Heart right ventricle (tissue), 16 donors: ENCODE data around the gene SNX19. TPM values are rescaled to one million over a fixed set of nuclear protein-coding genes. Genes with fewer than 3 reads are reported as not detected.
A peak's percentile ranks its signal among the peaks of the same experiment; 100 is the strongest.

Experiments used
- ATAC-seq, 8 donors: fragments of 200-7000 bp; cut with Tn5 transposase; one replicate each; pipeline ENCODE4 v1.9.1; 2020; ENCODE audit warnings: mild to moderate bottlenecking in 8 of 8, moderate library complexity in 8 of 8, moderate number of reproducible peaks in 1 of 8
- DNase-seq, 2 donors: peaks; one replicate each; pipeline ENCODE4 v3.0.0-alpha.2; 2020
- H3K27ac ChIP-seq, 10 donors: fragments of 200-600 bp; sonication (generic) in 2 of 10; one replicate each; pipeline versions ENCODE4 v1.5.0 to v1.8.0; 2020 to 2022; ENCODE audit warnings: mild to moderate bottlenecking in 3 of 10
- H3K27me3 ChIP-seq, 7 donors: fragments of 200-600 bp; one replicate each; pipeline ENCODE4 v1.8.0; 2021 to 2022; ENCODE audit warnings: mild to moderate bottlenecking in 2 of 7
- H3K36me3 ChIP-seq, 9 donors: fragments of 200-600 bp; sonication (generic) in 1 of 9; one replicate each; pipeline versions ENCODE4 v1.5.0 to v1.8.0; 2020 to 2022; ENCODE audit warnings: mild to moderate bottlenecking in 2 of 9
- H3K4me1 ChIP-seq, 9 donors: fragments of 200-600 bp; sonication (generic) in 1 of 9; one replicate each; pipeline versions ENCODE4 v1.5.0 to v1.8.0; 2020 to 2022; ENCODE audit warnings: mild to moderate bottlenecking in 4 of 9
- H3K4me3 ChIP-seq, 10 donors: fragments of 200-600 bp; sonication (generic) in 2 of 10; one replicate each; pipeline versions ENCODE4 v1.5.0 to v1.8.0; 2020 to 2022; ENCODE audit warnings: mild to moderate bottlenecking in 7 of 10, moderate library complexity in 2 of 10
- H3K9me3 ChIP-seq, 11 donors: fragments of 200-600 bp in 10 of 11; sonication (generic) in 2 of 11; one replicate each; pipeline versions ENCODE4 v1.5.0 to v1.8.0; 2013 to 2022; ENCODE audit warnings: mild to moderate bottlenecking in 2 of 11, control low read depth in 1 of 11, moderate library complexity in 1 of 11
- WGBS, 2 donors: extraction: QIAGEN DNeasy Blood & Tissue Kit; methylation state at CpG; one replicate each; pipeline ENCODE4 v1.1.7; 2013; ENCODE audit warnings: inconsistent platforms in 1 of 2; 5-methylcytosine and 5-hydroxymethylcytosine counted together
- intact Hi-C, 10 donors: fragments of 100-400 bp; cut with DNase I; formaldehyde crosslinking; loops; one replicate each; pipeline versions ENCODE4 v1.11.1 to v1.14.2; 2022
- polyA plus RNA-seq, 2 donors: library from polyadenylated mRNA; stranded (reverse); fragments of 200-250 nt; gene quantifications; one replicate each; pipeline ENCODE4 v1.2.3, GENCODE V29; 2013
- total RNA-seq, 10 donors: library from RNA; stranded (reverse); fragmentation: NEBNext Ultra II Directional in 3 of 10; extraction: Animal tissue kit (Norgen Biotek cat#: 25700) in 3 of 10; gene quantifications; one replicate each; pipeline versions ENCODE4 v1.2.1 to v1.2.4, GENCODE V29; 2021 to 2023
- TF ChIP-seq, protein P1 (sequence below), 9 donors: fragments of 200-600 bp; sonication (generic) in 2 of 9; IDR thresholded peaks; one replicate each; pipeline versions ENCODE4 v1.5.0 to v1.8.0; 2021 to 2022; ENCODE audit warnings: antibody characterized with exemption in 9 of 9, mild to moderate bottlenecking in 5 of 9, moderate library complexity in 1 of 9
- donor health status: Arrhythmogenic right ventricular cardiomyopathy.
- donor health status: ischemic (EF 13 %, LVEDD 7.1; RV severe dilation, severe dysfunction).
- donor health status: healthy with polysubstance abuse.
- donor health status: DM: no; HTN: yes; CAD: no.
- donor health status: DM: no; HTN: no; CAD: no.
- donor health status: ischemic (EF 25% LVEDD 6.9; RV normal size, moderate dysfunction).
- donor health status: ischemic (EF 25% LVEDD 5.7; RV mildly dilated, moderate dysfunction).
- donor health status: healthy.
- donor health status: DM: yes; HTN: yes; CAD: no.
- donor health status: Ischemic cardiomyopathy.
- donor health status: ischemic (EF 35%, LVEDD 5.7; RV mildly dilated, moderate dysfunction).
- donor health status: nonischemic (EF 11% LVEDD 7.7; RV severe dilation, severe dysfunction).
- donor health status: DM: yes; HTN: yes; CAD: no.
- donor health status: PGD.
- donor health status: ischemic (EF 29% LVEDD 5.4; RV normal size, mild dysfunction).
- donor health status: nonischemic (EF 23%, LVEDD 6.1; RV moderate dilation, normal function).

SNX19 gene
- total and polyA plus RNA-seq, 12 donors = 10.4 to 60.9 (median 53.5) TPM

DNA sequence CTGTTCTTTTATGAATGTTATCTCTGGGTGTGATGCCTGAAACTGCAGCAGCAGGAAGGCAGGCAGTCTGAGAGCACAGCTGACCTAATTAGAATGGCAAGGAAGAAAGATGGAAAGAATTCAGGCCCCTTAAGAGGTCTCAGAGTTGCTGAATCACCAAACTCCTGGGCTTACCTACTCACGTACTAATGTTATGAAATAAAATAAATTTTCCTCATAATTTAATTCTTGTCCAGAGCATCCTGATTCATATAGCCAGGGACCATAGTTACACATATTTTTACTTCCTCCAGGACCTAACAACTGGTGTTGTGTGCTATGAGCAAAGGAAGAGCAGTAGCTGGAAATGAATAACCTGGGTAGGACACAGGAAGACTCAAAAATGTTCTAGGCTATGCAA is 41.9 kb downstream of the SNX19 start:
- Histone ChIP-seq H3K27me3 (no peaks in the 10 kb centered on the region), H3K4me1 (peaks cover 0 to 85% (median 39%) of the 10 kb centered on the region in 9 donors), H3K9me3 (no peaks in the 10 kb centered on the region), H3K4me3 (no peak overlapping the region), H3K36me3 (peaks cover 0 to 97% (median 36%) of the 10 kb centered on the region in 9 donors), H3K27ac (peak overlapping the region in 5 of 10 donors; percentile 21 to 78 (median 68))
- WGBS, 2 donors = 32 to 45% methylated on average over 1 of the region's 1 CpG
- intact Hi-C loops = no loop called here
- ATAC-seq (peak in 1 of 8 donors; percentile 18), DNase-seq (no peak)
- TF ChIP-seq, protein P1, sequence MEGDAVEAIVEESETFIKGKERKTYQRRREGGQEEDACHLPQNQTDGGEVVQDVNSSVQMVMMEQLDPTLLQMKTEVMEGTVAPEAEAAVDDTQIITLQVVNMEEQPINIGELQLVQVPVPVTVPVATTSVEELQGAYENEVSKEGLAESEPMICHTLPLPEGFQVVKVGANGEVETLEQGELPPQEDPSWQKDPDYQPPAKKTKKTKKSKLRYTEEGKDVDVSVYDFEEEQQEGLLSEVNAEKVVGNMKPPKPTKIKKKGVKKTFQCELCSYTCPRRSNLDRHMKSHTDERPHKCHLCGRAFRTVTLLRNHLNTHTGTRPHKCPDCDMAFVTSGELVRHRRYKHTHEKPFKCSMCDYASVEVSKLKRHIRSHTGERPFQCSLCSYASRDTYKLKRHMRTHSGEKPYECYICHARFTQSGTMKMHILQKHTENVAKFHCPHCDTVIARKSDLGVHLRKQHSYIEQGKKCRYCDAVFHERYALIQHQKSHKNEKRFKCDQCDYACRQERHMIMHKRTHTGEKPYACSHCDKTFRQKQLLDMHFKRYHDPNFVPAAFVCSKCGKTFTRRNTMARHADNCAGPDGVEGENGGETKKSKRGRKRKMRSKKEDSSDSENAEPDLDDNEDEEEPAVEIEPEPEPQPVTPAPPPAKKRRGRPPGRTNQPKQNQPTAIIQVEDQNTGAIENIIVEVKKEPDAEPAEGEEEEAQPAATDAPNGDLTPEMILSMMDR (IDR thresholded peaks at IDR 0.05) = no peak

- intact Hi-C loops = no loop called here
- TF ChIP-seq, protein P1 (IDR thresholded peaks at IDR 0.05) = no peak
- no peak overlapping the region for H3K4me3 ChIP-seq
- no peak for DNase-seq
- peak overlapping the region in 6 of 10 donors; percentile 59 to 78 (median 73) for H3K27ac ChIP-seq
- no peaks in the 10 kb centered on the region for H3K27me3 ChIP-seq
- H3K4me1 ChIP-seq = peaks cover 0 to 79% (median 39%) of the 10 kb centered on the region in 9 donors
- no peaks in the 10 kb centered on the region for H3K9me3 ChIP-seq
- ATAC-seq = no peak
- peaks cover 0 to 91% (median 31%) of the 10 kb centered on the region in 9 donors for H3K36me3 ChIP-seq
- 93 to 96% methylated on average over 1 of the region's 1 CpG for WGBS, 2 donors
These were observed 42.5 kb downstream of the SNX19 start for GRCh38 chr11:130873761-130874160.

- Histone ChIP-seq H3K9me3 (no peaks in the 10 kb centered on the region), H3K27me3 (no peaks in the 10 kb centered on the region), H3K36me3 (peaks cover 0 to 83% (median 23%) of the 10 kb centered on the region in 9 donors), H3K4me1 (peaks cover 0 to 71% (median 36%) of the 10 kb centered on the region in 9 donors), H3K4me3 (no peak overlapping the region), H3K27ac (peak overlapping the region in 9 of 10 donors; percentile 1 to 80 (median 72))
- WGBS, 2 donors = 26 to 47% methylated on average over 6 of the region's 6 CpGs
- TF ChIP-seq, protein P1 (IDR thresholded peaks at IDR 0.05) = no peak
- ATAC-seq (peak in 6 of 8 donors; percentile 9 to 34 (median 30)), DNase-seq (no peak)
- intact Hi-C loops = no loop called here
These were observed 43.3 kb downstream of the SNX19 start for GRCh38 chr11:130872981-130873380.

- peaks cover 0 to 68% (median 33%) of the 10 kb centered on the region in 9 donors for H3K4me1 ChIP-seq
- ATAC-seq = peak in 7 of 8 donors; percentile 17 to 61 (median 45)
- H3K27ac ChIP-seq = peak overlapping the region in 9 of 10 donors; percentile 1 to 80 (median 72)
- 50 to 57% methylated on average over 6 of the region's 6 CpGs for WGBS, 2 donors
- no peak overlapping the region for H3K4me3 ChIP-seq
- no peaks in the 10 kb centered on the region for H3K9me3 ChIP-seq
- peaks cover 0 to 78% (median 21%) of the 10 kb centered on the region in 9 donors for H3K36me3 ChIP-seq
- TF ChIP-seq, protein P1 (IDR thresholded peaks at IDR 0.05) = no peak
- intact Hi-C loops = no loop called here
- no peak for DNase-seq
- no peaks in the 10 kb centered on the region for H3K27me3 ChIP-seq
These were observed 43.8 kb downstream of the SNX19 start for GRCh38 chr11:130872513-130872912.
